HG03342 (cell line): ENCODE measurements around the gene MAML3.
A peak's percentile ranks its signal among the peaks of the same experiment; 100 is the strongest.
"Not testable (repeated sequence)": the region's sequence is repeated elsewhere in the genome, so short reads cannot be mapped to it uniquely, and the experiment has no call there.

Source experiments
- ATAC-seq: cut with Tn5 transposase; IDR thresholded peaks from one replicate; pipeline ENCODE4 v1.9.1; 2021; ENCODE audit warnings: mild to moderate bottlenecking, moderate library complexity; ENCODE audit not compliant: unreplicated experiment

MAML3 gene

GRCh38 chr4:139969635-139970266 is 184.2 kb downstream of the MAML3 start:
- ATAC-seq, result no peak

DNA sequence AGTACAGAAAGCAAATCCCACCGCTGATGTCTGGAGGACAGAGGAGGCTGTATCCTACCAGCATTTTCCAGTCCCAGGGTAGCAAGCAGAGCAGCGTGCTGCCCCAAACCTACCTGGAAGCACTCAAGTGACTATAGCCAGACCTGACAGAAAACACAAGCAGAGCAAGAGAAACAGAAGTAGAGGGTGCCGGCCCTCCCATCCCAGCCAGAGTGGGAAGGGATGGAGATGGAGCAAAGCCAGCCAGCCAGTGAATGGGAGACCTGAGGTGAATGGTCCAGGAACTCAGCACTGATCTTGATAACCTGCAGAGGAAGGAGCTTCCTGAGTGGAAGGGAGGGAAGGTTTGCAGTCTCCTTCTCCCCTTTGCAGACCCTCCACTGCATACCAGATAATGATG is 185.2 kb downstream of the MAML3 start:
- no peak for ATAC-seq

- ATAC-seq, result no peak
Observed at GRCh38 chr4:139966383-139966782, 187.6 kb downstream of the MAML3 start.

GRCh38 chr4:139965789-139966188 is 188.2 kb downstream of the MAML3 start:
- ATAC-seq, result no peak

- ATAC-seq, result no peak
Observed at GRCh38 chr4:139963708-139964107, 190.3 kb downstream of the MAML3 start.

DNA sequence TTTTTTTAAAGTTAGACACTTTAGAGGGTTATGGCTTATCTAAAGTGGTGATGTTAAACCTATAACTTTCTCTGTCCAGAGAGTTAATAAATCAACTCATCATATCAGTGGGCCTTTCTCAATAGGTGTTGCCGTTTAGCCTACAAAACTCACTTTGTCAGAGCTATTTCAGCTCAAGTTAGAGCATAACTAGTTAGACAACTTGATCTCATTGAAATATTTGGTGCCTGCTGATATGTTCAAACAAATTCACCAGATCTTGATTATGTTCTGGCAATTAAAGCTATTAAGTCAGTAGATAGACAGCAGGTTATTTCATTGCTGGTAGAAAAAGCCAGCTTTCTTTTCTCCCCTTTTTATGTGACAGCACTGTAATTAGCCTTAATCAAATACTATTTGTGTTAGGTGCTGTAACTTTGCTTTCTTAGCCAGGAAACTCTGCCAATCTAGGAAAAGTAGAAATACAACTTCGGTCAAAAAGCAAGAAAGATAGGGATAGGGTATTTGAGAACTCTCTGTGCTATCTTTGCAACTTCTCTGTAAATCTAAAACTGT is 191.8 kb downstream of the MAML3 start:
- ATAC-seq, result no peak

DNA sequence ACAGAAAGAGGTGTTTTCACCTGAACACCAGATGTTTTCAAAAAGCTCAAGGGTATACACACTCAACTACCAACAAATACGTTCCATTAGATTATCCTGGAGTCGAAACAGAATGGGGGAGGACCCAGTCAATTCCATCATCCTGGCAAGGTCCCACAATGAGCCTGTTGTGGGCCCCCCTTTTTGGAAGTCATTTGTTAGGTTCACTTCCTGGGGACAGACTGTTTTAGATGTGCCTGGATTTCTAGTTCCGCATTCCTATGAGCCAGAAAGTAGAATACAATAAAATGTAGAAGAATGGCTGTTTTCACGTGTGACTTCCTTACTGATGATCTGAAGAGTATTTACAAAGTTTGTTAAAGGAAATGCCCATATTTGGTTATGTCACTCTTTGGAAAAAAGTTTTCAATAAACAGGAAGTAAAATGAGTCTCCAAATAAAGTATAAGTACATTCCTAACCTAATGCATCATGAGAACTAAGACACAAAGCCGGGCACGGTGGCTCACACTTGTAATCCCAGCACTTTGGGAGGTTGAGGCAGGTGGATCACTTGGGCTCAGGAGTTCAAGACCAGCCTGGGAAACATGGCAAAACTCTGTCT is 192.5 kb downstream of the MAML3 start:
- no peak for ATAC-seq

- no peak for ATAC-seq
Observed at GRCh38 chr4:139959396-139959795, 194.6 kb downstream of the MAML3 start.

DNA sequence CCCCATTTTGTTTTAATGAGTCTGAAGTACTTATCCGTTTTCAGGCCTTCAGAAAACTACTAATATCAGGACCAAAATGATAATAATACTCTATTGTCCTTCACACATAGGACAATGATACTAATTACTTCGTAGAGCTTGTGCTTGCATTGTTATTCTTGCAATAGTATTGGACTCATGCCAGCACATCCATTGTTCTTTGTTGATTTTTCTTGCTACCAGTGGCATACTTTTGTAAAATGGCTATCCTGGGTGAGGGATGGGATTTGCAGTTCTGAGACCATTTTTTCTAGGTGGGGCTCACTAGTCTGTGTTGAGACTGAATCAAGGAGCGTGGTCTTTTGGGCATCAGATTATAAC is 195.3 kb downstream of the MAML3 start:
- no peak for ATAC-seq

- ATAC-seq, result no peak
Observed at GRCh38 chr4:139957986-139958738, 195.8 kb downstream of the MAML3 start.

GRCh38 chr4:139957065-139957464 is 196.9 kb downstream of the MAML3 start:
- no peak for ATAC-seq

GRCh38 chr4:139956507-139957017 is 197.4 kb downstream of the MAML3 start:
- ATAC-seq, result no peak

DNA sequence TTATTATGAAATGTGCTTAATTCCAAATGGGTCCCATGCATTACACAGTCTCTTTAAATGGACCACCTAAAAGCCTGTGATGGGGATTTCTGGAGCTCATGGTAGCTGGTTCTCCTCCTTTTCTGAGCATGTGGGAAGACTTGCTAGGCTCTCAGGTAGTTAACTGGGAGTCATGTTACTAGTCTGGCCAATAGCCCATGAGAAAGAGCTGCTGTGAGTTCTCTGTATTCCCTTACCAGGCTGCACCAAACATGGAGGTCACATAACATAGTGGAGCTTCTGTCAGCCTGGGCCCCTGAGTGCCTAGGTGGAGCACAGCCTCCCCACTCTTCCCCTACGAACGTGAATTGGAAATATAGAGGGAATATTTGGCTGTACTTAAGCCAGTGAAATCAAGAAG is 198.4 kb downstream of the MAML3 start:
- no peak for ATAC-seq

DNA sequence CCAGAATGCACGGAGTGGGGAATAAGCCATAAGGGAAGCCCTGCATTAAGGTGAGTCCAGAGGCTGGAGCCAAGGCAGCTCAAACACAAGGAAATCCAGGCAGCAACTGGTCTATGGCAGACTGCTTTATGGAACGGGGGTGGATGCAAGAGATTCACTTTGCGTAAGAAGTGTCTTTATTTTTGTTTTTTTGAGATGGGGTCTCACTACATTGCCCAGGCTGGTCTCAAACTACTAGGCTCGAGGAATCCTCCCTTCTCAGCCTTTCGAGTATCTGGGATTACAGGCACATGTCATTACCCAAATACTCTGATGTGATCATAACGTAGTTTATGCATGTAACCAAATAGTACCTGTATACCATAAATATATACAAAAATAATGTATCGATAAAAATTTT is 199.5 kb downstream of the MAML3 start:
- ATAC-seq, result no peak

- peak; percentile 6 for ATAC-seq
Observed at GRCh38 chr4:139951021-139951420, 203.0 kb downstream of the MAML3 start.

DNA sequence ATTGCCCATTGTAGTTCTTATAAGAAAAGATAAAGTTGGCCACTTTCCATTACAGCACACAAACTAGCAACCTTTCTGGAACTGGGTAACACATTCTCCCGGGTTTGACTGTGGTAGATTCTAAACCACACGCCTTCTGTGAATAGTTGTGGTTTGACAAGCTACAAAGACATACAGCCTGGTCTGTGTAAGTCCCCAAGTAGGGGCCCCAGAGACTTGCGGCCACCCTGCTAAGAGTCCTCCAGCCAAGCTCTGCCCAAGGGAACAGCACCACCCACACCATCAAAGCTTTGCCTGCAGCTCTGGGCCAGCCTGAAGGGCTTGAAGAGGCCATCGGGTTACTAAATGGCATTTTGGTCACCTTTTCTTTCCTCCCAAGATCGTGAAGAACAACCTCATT is 203.4 kb downstream of the MAML3 start:
- peak; percentile 90 for ATAC-seq

DNA sequence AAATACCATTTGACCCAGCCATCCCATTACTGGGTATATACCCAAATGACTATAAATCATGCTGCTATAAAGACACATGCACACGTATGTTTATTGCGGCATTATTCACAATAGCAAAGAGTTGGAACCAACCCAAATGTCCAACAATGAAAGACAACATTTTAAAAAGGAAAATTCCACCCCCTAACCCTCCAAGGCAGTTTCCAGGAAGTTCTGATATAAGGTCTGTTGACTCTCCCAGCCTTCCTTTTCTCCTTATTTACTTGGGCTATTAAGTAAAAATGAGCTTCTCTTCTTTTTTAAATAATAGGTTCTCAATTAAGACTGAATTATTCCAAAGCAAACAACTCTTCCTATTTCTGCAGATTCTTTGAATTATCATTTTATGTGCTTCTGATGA is 209.1 kb downstream of the MAML3 start:
- not testable (repeated sequence) for ATAC-seq

DNA sequence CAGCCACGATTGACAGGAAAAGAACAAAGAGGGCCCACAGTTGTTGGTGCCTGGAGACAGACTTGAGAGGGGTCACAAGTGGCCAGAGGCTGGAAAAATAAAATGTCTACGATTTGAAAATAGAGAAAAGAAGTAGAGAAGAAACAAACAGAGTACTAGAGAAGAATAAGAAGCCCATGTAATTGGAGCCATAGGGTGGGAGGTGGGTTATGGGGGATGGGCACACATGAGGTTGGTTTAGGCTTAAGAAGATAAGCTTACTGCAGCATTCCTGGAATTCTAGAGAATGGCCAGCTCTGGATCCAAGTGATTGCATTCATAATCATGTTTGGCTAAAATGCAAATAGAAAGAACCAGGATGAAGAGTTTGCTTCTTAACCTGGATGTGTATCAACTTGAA is 210.7 kb downstream of the MAML3 start:
- ATAC-seq, result no peak

DNA sequence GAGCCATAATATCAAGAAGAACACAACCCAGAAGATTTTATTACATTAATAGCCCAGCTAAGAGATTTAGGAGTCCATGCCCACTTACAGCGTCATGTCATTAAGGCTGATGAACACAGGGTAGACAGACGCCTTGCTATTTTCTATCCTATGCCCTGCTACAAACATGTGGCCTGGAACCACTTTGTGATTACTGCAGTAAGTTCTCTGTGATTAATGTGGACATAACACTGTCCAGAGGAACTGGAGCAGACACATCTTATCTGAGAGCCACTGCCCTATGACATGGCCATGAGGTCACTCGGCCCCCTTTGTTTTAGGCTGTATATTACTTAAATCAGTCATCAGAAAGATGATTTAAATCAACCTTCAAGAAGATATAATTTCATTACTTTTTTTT is 211.7 kb downstream of the MAML3 start:
- ATAC-seq, result no peak

DNA sequence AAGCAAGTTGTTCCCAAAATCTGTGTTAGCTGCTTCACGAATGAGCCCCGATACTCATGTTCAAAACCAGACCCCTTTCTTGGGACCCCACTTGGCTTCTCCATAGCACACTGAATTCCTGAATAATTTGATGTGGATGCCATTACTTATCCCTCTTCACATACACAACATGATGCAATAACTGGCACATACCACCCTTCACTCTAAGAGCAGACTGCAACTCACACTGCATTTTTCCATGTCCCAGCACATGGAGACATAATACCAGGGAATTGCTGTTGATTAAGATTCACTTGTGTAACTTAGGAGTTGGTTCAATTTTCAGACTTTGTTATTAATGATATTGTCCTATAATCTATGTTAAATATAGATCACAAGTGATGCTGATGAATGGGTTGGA is 213.4 kb downstream of the MAML3 start:
- ATAC-seq, result no peak

- no peak for ATAC-seq
Observed at GRCh38 chr4:139938414-139938813, 215.6 kb downstream of the MAML3 start.

GRCh38 chr4:139935911-139936310 is 218.1 kb downstream of the MAML3 start:
- no peak for ATAC-seq
